ENCODE results near the gene KNL1.
"Not testable (repeated sequence)": the region's sequence is repeated elsewhere in the genome, so short reads cannot be mapped to it uniquely, and the experiment has no call there.

KNL1 gene

GRCh38 chr15:40664909-40665308 lies 70.9 kb downstream of the KNL1 start:
- no peak for DNase-seq (ENCODE audit: low spot score)

- not testable (repeated sequence) for DNase-seq (ENCODE audit: low spot score)
Measured at GRCh38 chr15:40676290-40676689, 82.2 kb downstream of the KNL1 start.

- DNase-seq (ENCODE audit: low spot score): not testable (repeated sequence)
Measured at GRCh38 chr15:40676906-40677305, 82.9 kb downstream of the KNL1 start.

- DNase-seq (ENCODE audit: low spot score): no peak
Measured at GRCh38 chr15:40680151-40680550, 86.1 kb downstream of the KNL1 start.

DNA sequence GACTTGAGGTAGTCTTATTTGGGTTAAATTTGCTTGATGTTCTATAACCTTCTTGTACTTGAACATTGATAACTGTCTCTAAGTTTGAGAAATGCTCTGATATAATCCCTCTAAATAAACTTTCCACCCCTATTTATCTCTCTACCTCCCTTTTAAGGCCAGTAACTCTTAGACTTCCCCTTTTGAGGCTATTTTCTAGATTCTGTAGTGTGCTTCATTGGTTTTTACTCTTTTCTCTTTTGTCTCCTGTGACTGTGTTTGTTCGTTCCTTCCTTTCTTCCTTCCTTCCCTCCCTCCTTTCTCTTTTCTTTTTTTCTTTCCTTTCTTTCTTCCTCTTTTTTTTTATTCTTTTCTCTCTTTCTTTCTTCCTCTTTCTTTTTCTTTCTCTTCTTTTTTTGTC lies 86.9 kb downstream of the KNL1 start:
- not testable (repeated sequence) for DNase-seq (ENCODE audit: low spot score)

DNA sequence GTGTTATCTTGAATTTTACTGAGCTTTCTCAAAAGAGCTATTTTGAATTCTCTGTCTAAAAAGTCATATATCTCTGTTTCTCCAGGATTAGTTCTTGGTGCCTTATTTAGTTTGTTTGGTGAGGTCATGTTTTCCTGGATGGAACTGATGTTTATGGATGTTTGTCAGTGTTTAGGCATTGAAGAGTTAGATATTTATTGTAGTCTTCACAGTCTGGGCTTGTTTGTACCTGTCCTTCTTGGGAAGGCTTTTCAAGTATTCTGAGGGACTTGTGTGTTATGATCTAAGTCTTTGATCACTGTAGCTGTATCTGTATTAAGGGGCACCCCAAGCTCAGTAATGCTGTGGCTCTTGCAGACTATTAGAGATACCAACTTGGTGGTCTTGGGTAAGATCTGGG lies 90.3 kb downstream of the KNL1 start:
- no peak for DNase-seq (ENCODE audit: low spot score)

GRCh38 chr15:40685376-40685775 lies 91.3 kb downstream of the KNL1 start:
- no peak for DNase-seq (ENCODE audit: low spot score)

- no peak for DNase-seq (ENCODE audit: low spot score)
Measured at GRCh38 chr15:40688932-40689799, 95.1 kb downstream of the KNL1 start.

- no peak for DNase-seq (ENCODE audit: low spot score)
Measured at GRCh38 chr15:40691737-40692136, 97.7 kb downstream of the KNL1 start.

DNA sequence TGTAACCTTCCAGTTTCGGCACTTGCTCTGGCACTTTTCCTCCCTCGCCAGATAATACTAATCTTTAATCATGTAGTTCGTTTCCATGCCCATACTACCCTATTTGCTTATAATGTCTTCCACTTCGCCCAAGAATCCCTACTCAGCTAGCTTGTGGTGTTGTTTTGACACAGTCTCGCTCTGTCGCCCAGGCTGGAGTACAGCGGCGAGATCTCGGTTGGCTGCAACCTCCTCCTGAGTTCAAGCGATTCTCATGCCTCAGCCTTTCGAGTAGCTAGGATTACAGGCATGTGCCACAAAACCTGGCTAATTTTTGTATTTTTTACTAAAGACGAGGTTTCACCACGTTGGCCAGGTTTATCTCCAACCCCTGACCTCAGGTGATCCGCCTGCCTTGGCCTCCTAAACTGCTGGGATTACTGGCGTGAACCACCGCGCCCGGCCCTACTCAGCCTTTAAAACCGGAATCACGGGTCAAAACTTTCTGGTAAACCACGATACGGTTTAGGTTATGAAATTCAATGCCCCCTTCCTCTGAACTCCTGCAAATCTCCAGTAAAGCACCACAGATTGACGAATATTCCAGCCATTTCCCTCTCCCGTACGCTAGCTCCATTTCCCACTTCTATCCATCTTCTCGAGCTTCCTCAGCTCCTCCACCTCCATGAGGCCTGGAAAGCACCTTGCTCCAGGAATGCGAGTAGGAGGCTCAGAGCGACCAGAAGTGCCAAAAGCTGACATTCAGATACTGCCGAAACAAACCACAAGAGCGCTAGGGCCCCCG lies 100.0 kb downstream of the KNL1 start:
- DNase-seq (ENCODE audit: low spot score): no peak

DNA sequence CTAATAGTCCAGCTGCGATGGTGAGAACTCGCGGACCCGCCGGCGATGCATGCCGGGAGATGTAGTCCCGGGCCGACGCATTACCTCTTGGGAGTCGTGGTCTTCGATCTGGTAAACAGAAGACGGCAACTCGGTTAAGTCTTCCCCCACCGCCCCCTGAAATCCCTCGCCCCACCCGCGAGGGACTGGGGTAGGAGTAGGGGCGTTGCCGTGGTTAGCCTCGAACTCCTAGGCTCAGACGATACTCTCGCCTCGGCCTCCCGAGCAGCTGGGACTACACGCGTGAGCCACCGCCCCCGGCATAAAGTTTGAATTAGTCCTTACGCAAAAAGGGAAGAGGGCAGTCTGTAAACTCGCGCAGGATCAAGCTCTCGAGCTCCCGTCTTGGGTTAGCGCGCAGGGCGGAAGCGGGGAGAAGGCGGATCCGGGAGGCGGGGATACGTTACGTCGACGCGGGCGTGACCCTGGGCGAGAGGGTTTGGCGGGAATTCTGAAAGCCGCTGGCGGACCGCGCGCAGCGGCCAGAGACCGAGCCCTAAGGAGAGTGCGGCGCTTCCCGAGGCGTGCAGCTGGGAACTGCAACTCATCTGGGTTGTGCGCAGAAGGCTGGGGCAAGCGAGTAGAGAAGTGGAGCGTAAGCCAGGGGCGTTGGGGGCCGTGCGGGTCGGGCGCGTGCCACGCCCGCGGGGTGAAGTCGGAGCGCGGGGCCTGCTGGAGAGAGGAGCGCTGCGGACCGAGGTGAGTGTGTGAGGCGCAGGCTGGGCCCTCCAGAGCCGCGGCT lies 100.8 kb downstream of the KNL1 start, which contains the start of gene RAD51:
RAD51 (plus strand) TSS at position 487 of the 781 bp plus-strand sequence. CDS start 3,585 bp downstream, outside the sequence.
- peak; percentile 92 for DNase-seq (ENCODE audit: low spot score)

DNA sequence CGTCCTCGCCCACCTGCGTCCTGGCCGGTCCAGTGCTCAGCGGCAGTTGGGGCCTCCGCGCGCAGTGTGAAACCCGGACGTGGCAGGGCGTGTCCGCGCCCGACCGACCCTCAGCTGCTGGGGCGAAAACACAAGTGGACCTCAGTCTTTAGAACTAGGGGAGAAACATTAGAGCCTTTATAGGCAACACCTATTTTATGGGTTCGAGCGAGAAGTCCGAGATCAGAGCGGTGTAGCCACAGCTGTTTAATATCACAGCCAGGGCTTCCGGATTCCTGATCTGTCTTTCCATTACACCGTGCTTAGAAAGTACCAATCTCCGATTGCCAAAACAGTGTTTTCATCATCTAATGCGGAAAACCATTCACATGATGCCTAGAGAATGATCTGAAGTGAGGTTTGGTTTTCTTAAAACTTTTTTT lies 101.4 kb downstream of the KNL1 start:
- DNase-seq (ENCODE audit: low spot score): peak; percentile 4

GRCh38 chr15:40696228-40696627 lies 102.2 kb downstream of the KNL1 start:
- DNase-seq (ENCODE audit: low spot score): no peak

GRCh38 chr15:40697916-40698315 lies 103.9 kb downstream of the KNL1 start:
- DNase-seq (ENCODE audit: low spot score): no peak

- peak; percentile 56 for DNase-seq (ENCODE audit: low spot score)
Measured at GRCh38 chr15:40702077-40702476, 108.0 kb downstream of the KNL1 start.

DNA sequence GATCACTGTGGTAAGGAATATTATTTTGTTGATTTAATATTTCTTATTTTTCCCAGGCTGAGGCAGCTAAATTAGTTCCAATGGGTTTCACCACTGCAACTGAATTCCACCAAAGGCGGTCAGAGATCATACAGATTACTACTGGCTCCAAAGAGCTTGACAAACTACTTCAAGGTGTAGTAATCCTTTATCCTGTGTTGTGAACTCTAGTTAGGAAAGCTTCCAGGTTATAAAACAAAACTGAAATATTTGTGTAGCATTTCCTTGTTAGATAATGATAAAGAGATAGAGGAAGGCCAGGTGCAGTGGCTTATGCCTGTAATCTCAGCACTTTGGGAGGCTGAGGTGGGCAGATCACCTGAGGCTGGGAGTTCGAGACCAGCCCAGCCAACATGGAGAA lies 112.1 kb downstream of the KNL1 start:
- no peak for DNase-seq (ENCODE audit: low spot score)
